Activated CD4-positive, alpha-beta memory T cell treated with anti-CD3 and anti-CD28 coated beads, Interleukin-2, amount 10 ng/mL, durations not matched to agents 7 days and 5 days (primary cell): ENCODE results near the gene MAEA. TPM values are rescaled to one million over a fixed set of nuclear protein-coding genes. Genes with fewer than 3 reads are reported as not detected.

Source experiments
- CTCF ChIA-PET: fragments of 350-600 bp; sonication (Branson Sonifier 250); formaldehyde crosslinking; loops from one replicate; lab custom pipeline; 2021; ENCODE audit warnings: antibody characterized with exemption, inconsistent platforms; lab: Charles Lee
- POLR2A ChIA-PET: fragments of 350-600 bp; sonication (Branson Sonifier 250); formaldehyde crosslinking; loops from one replicate; lab custom pipeline; 2021; ENCODE audit warnings: antibody characterized with exemption; lab: Charles Lee
- DNase-seq: peaks from one replicate; pipeline ENCODE4 v3.0.0-alpha.2; 2020
- H3K27ac Mint-ChIP-seq: one replicate; pipeline ENCODE4 v1.8.0; 2021; ENCODE audit warnings: mild to moderate bottlenecking, mixed read lengths
- H3K27me3 Mint-ChIP-seq: one replicate; pipeline ENCODE4 v1.8.0; 2021; ENCODE audit warnings: mixed read lengths
- H3K36me3 Mint-ChIP-seq: one replicate; pipeline ENCODE4 v1.8.0; 2021; ENCODE audit warnings: low read depth, mixed read lengths
- H3K4me1 Mint-ChIP-seq: one replicate; pipeline ENCODE4 v1.8.0; 2021; ENCODE audit warnings: mixed read lengths
- H3K4me3 Mint-ChIP-seq: one replicate; pipeline ENCODE4 v1.8.0; 2021; ENCODE audit warnings: mild to moderate bottlenecking, mixed read lengths
- H3K9me3 Mint-ChIP-seq: one replicate; pipeline ENCODE4 v1.8.0; 2021; ENCODE audit warnings: mixed read lengths
- total RNA-seq, 2 experiments: library from RNA; stranded (reverse); gene quantifications; one replicate each; pipeline ENCODE4 v1.2.3, GENCODE V29; 2021

Gene MAEA
- total RNA-seq, 2 experiments from 2014 or later, result 61.6 to 64.1 TPM

- Mint-ChIP-seq H3K36me3 (no peaks in the 10 kb centered on the region), H3K9me3 (no peaks in the 10 kb centered on the region), H3K4me3 (no peak overlapping the region), H3K27ac (no peak overlapping the region), H3K27me3 (no peaks in the 10 kb centered on the region), H3K4me1 (no peaks in the 10 kb centered on the region)
- ChIA-PET POLR2A (no interaction called here), CTCF (interaction anchor here (0.6 kb wide), 1 partner anchor 84 kb away, joined by 3 read pairs; no protein-coding TSS in a partner anchor)
- DNase-seq, result no peak
Observed at GRCh38 chr4:1376841-1377605, 87.3 kb downstream of the MAEA start.

- Mint-ChIP-seq H3K4me3 (no peak overlapping the region), H3K9me3 (no peaks in the 10 kb centered on the region), H3K27ac (no peak overlapping the region), H3K27me3 (no peaks in the 10 kb centered on the region), H3K4me1 (no peaks in the 10 kb centered on the region), H3K36me3 (no peaks in the 10 kb centered on the region)
- CTCF ChIA-PET, result interaction anchor here (0.6 kb wide), 1 partner anchor 85 kb away, joined by 3 read pairs; no protein-coding TSS in a partner anchor
- no peak for DNase-seq
- POLR2A ChIA-PET, result no interaction called here
Observed at GRCh38 chr4:1377606-1378261, 88.0 kb downstream of the MAEA start.

GRCh38 chr4:1378559-1379231 is 89.0 kb downstream of the MAEA start:
- H3K9me3 Mint-ChIP-seq, result no peaks in the 10 kb centered on the region
- no peaks in the 10 kb centered on the region for H3K4me1 Mint-ChIP-seq
- DNase-seq, result no peak
- H3K4me3 Mint-ChIP-seq, result no peak overlapping the region
- H3K27ac Mint-ChIP-seq, result no peak overlapping the region
- H3K27me3 Mint-ChIP-seq, result no peaks in the 10 kb centered on the region
- H3K36me3 Mint-ChIP-seq, result no peaks in the 10 kb centered on the region
- ChIA-PET CTCF (no interaction called here), POLR2A (no interaction called here)

- H3K9me3 Mint-ChIP-seq, result no peaks in the 10 kb centered on the region
- ChIA-PET POLR2A (no interaction called here), CTCF (no interaction called here)
- no peaks in the 10 kb centered on the region for H3K4me1 Mint-ChIP-seq
- no peaks in the 10 kb centered on the region for H3K27me3 Mint-ChIP-seq
- H3K36me3 Mint-ChIP-seq, result no peaks in the 10 kb centered on the region
- no peak overlapping the region for H3K4me3 Mint-ChIP-seq
- no peak for DNase-seq
- no peak overlapping the region for H3K27ac Mint-ChIP-seq
Observed at GRCh38 chr4:1379351-1379781, 89.7 kb downstream of the MAEA start.

GRCh38 chr4:1379801-1380331 is 90.2 kb downstream of the MAEA start:
- DNase-seq, result no peak
- H3K4me3 Mint-ChIP-seq, result no peak overlapping the region
- H3K9me3 Mint-ChIP-seq, result no peaks in the 10 kb centered on the region

GRCh38 chr4:1380368-1381151 is 90.9 kb downstream of the MAEA start:
- no peak for DNase-seq
- Mint-ChIP-seq H3K9me3 (no peaks in the 10 kb centered on the region), H3K27me3 (no peaks in the 10 kb centered on the region), H3K27ac (no peak overlapping the region), H3K36me3 (no peaks in the 10 kb centered on the region), H3K4me3 (no peak overlapping the region), H3K4me1 (no peaks in the 10 kb centered on the region)
- CTCF ChIA-PET, result no interaction called here
- POLR2A ChIA-PET, result no interaction called here

More at GRCh38 chr4:1379801-1380331, 90.2 kb downstream of the MAEA start:
- H3K27me3 Mint-ChIP-seq, result no peaks in the 10 kb centered on the region
- POLR2A ChIA-PET, result no interaction called here
- no peak overlapping the region for H3K27ac Mint-ChIP-seq
- CTCF ChIA-PET, result no interaction called here
- H3K36me3 Mint-ChIP-seq, result no peaks in the 10 kb centered on the region
- no peaks in the 10 kb centered on the region for H3K4me1 Mint-ChIP-seq

- no peaks in the 10 kb centered on the region for H3K36me3 Mint-ChIP-seq
- no peak for DNase-seq
- H3K4me3 Mint-ChIP-seq, result no peak overlapping the region
- H3K9me3 Mint-ChIP-seq, result no peaks in the 10 kb centered on the region
- H3K27me3 Mint-ChIP-seq, result no peaks in the 10 kb centered on the region
- no peak overlapping the region for H3K27ac Mint-ChIP-seq
- CTCF ChIA-PET, result interaction anchor here (0.7 kb wide), 1 partner anchor 28 kb away, joined by 3 read pairs; no protein-coding TSS in a partner anchor
- POLR2A ChIA-PET, result no interaction called here
- H3K4me1 Mint-ChIP-seq, result no peaks in the 10 kb centered on the region
Observed at GRCh38 chr4:1381181-1381621, 91.5 kb downstream of the MAEA start.

GRCh38 chr4:1381944-1382541 is 92.4 kb downstream of the MAEA start:
- H3K27me3 Mint-ChIP-seq, result no peaks in the 10 kb centered on the region
- H3K4me1 Mint-ChIP-seq, result no peaks in the 10 kb centered on the region
- no peak for DNase-seq
- peaks cover 3% of the 10 kb centered on the region for H3K36me3 Mint-ChIP-seq
- ChIA-PET CTCF (interaction anchor here (0.7 kb wide), 1 partner anchor 29 kb away, joined by 3 read pairs; no protein-coding TSS in a partner anchor), POLR2A (no interaction called here)
- H3K9me3 Mint-ChIP-seq, result no peaks in the 10 kb centered on the region
- no peak overlapping the region for H3K27ac Mint-ChIP-seq
- no peak overlapping the region for H3K4me3 Mint-ChIP-seq

- no peak for DNase-seq
- Mint-ChIP-seq H3K4me3 (no peak overlapping the region), H3K27ac (no peak overlapping the region), H3K9me3 (no peaks in the 10 kb centered on the region), H3K36me3 (peaks cover 5% of the 10 kb centered on the region), H3K27me3 (no peaks in the 10 kb centered on the region), H3K4me1 (no peaks in the 10 kb centered on the region)
- ChIA-PET CTCF (no interaction called here), POLR2A (no interaction called here)
Observed at GRCh38 chr4:1382776-1383727, 93.4 kb downstream of the MAEA start.

- no peak for DNase-seq
- ChIA-PET CTCF (no interaction called here), POLR2A (no interaction called here)
- H3K9me3 Mint-ChIP-seq, result peaks cover 7% of the 10 kb centered on the region
- H3K4me3 Mint-ChIP-seq, result no peak overlapping the region
- H3K27me3 Mint-ChIP-seq, result no peaks in the 10 kb centered on the region
- no peaks in the 10 kb centered on the region for H3K4me1 Mint-ChIP-seq
- H3K27ac Mint-ChIP-seq, result no peak overlapping the region
- peaks cover 5% of the 10 kb centered on the region for H3K36me3 Mint-ChIP-seq
Observed at GRCh38 chr4:1383728-1384591, 94.3 kb downstream of the MAEA start.
